HG03457 (cell line): ENCODE data around the gene MAPK14.
"Not testable (repeated sequence)": the region's sequence is repeated elsewhere in the genome, so short reads cannot be mapped to it uniquely, and the experiment has no call there.

ENCODE experiments used
- ATAC-seq: cut with Tn5 transposase; IDR thresholded peaks from one replicate; pipeline ENCODE4 v1.9.1; 2021; ENCODE audit warnings: moderate number of reproducible peaks; ENCODE audit not compliant: unreplicated experiment

MAPK14 gene

GRCh38 chr6:36120539-36120938 is 92.9 kb downstream of the MAPK14 start:
- no peak for ATAC-seq

GRCh38 chr6:36120979-36121786 is 93.6 kb downstream of the MAPK14 start:
- ATAC-seq = no peak

DNA sequence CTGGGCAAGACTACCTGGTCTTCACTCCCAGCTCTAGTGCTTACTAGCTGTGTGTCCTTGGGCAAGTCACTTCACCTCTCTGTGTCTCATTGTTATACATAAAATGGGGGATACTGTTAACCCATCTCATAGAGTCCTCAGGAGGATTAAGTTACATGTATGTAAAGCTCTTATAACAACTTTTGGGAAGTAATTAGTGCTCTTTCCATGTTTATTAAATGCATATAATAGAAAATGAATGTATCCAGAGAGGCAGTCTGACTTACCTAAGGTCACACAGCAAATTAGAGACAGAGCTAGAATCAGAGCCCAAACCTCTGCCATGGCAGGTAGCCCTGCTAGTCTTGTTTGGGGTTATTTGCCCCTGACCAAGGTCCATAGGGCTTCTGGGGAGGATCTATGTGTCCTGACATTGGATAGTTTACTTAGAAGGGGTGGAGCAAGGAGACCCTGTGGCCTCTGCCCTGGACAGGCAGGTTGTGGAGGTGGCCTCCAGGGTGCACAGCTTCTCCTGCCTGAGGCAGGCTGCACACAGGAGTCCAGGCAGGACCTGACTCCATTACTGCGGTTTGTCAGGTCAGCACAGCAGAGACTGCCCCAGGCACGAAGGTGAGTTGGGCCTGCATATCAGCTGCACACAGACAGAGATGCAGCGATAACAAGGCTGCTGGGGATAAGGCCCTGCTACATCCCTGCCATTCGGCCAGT is 94.3 kb downstream of the MAPK14 start:
- no peak for ATAC-seq

- ATAC-seq = no peak
These were observed 95.1 kb downstream of the MAPK14 start for GRCh38 chr6:36122495-36123269.

GRCh38 chr6:36123270-36124139 is 95.9 kb downstream of the MAPK14 start:
- ATAC-seq = no peak

DNA sequence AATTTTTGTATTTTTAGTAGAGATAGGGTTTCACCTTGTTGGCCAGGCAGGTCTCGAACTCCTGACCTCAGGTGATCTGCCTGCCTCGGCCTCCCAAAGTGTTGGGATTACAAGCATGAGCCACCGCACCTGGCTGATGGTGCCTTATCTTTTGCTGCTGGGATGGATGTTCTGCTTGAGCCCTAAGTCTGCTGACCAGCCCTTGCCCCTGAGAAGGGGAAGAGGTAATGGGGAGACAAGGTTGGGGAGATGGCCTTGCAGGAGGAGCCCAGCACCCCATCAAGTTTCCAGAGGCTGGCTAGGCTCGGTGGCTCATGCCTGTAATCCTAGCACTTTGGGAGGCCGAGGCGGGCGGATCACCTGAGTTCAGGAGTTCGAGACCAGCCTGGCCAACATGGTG is 96.7 kb downstream of the MAPK14 start:
- not testable (repeated sequence) for ATAC-seq

DNA sequence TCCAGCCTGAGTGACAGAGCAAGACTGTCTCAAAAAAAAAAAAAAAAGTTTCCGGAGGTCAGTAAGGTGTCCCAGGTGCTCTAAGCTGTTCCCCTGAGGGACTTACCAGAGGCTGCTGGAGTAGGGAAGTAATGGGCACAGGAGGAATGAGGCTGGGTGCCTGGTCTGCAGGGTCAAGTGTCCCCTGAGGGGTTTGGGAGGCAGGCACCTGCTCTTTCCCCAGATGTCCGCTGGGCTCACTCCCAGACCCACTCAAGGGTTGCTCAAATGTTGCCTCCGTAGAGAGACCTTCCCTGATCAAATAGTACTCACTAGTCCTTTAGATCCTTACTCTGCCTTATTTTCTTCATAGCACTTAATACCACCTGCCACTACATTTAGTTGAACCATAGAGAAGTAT is 97.3 kb downstream of the MAPK14 start:
- no peak for ATAC-seq

- no peak for ATAC-seq
These were observed 98.0 kb downstream of the MAPK14 start for GRCh38 chr6:36125575-36125974.

DNA sequence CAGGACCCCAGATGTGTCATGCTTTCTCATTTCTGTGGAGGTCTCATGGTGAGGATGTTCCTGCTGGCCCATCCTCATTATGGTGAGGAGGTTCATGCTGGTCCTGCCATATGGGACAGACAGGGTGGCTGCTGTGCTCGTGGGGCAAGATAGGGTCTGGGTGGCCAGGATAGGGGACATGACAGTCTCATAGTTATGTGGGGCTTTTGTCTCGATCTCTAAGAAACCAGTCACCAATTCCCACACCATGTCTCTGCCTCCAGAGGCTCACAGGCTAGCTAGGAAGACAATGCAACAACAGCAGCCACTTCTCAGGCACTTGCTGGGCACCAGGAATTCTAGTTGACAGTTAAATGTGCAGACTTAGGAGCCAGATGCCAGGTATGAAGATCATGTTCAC is 98.5 kb downstream of the MAPK14 start:
- ATAC-seq = no peak

DNA sequence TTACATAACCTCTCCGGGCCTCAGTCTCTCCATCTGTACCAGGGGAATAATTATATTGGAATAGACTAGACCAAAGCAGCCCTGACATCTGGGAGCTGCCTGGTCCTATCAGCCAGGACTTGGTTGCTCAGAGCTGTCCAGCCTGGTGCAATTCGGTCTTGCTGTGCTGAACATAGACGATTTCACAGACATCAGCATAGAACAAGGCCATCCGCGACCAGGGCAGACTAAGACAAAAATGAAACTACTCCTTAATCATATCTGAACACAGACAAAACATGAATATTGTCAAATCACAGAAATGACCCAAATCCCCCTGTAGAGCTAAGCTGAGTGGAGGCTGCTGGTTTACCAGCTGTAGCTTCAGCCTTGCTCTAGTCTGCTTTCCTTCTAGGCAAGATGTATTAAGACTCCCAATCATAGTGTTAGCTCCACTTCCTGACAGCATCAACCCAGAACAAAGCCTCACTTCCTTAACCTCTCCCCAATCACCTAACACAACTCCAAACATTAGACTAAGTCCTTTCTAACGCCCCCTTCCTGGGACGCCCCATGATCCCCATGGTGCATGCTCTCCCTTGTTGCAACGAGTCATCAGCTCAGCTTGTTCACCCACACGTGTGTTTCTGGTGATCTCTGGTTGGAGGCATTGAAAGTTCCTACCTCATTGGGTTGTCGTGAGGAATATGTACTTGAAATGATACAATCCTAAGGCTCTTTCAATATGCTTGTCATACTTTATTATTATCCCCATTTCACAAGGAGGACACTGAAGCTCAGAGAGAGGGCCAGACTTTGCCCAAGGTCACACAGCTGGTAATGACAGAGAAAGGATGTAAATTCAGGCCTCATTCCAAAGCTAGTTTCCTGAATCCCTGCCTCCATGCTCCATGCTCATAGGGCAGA is 99.2 kb downstream of the MAPK14 start:
- no peak for ATAC-seq

DNA sequence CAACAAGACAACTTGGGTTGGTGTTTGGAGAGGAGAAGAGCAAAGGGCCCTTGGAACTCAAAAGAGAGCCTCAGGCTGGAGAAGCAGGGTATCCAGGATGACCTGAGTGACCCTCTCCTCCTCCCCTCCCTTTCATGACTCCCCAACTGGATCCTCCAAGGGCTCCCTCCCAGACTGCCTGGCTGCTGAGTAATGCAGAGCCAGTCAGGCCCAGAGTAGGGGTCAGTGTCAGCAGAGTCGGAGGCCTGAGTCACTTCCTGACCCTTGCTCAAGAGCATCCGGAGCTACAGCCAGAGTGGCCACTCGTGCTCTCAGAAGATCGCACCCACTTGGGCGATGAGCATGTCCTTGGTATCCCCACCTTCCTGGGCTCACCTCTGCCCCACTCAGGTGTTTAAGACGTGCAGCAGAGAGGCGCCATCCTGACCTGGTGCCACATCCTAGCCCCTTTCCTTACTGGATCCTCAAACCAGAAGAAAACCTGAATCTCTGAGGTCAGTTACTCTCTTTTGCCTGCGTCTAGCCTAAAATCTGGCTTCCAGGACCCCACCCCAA is 99.9 kb downstream of the MAPK14 start:
- ATAC-seq = no peak

GRCh38 chr6:36128073-36128472 is 100.5 kb downstream of the MAPK14 start:
- no peak for ATAC-seq

GRCh38 chr6:36128793-36129192 is 101.2 kb downstream of the MAPK14 start:
- ATAC-seq = no peak

DNA sequence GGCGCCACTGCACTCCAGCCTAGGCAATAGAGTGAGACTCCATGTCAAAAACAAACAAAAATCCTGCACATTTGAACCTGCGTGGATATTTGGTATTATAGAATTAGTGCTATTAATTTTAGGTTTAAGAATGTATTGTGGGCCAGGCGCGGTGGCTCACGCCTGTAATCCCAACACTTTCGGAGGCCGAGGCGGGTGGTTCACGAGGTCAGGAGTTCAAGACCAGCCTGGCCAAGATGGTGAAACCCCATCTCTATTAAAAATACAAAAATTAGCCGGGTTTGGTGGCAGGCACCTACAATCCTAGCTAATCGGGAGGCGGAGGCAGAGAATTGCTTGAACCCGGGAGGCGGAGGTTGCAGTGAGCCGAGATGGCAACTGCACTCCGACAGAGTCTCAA is 101.7 kb downstream of the MAPK14 start:
- ATAC-seq = not testable (repeated sequence)

DNA sequence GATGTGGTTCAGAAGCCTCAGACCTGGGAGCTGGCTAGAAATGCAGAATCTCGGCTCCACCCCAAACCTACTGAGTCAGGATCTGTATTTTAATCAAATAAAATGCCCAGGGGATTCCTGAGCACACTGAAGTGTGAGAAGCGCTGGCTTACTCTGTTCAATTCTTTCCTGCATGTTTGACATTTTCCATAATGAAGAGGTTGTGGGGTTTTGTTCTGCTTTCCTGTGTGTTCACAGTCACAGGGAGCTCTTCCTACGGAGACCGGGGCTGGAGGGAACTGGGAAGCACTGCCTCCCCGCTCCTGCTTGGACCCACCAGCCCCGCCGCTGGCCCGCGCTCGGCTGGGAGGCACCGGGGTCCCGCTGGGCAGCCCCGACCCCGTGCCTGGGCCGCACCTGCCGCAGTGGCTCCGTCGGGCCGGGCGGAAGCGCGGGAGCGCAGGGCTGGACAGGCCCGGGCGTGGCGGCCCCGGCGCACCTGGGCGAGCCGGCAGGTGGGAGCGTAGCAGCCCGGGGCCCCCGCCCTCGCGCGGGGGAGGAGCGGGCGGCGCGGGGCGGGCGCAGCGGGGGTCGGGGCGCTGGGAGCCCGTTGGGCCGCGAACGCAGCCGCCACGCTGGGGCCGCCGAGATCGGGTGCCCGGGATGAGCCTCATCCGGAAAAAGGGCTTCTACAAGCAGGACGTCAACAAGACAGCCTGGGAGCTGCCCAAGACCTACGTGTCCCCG is 102.5 kb downstream of the MAPK14 start, which contains the start of gene MAPK13:
Gene MAPK13 (plus strand): TSS at position 573 of the 726 bp plus-strand sequence. CDS start 70 bp downstream, at position 643.
- ATAC-seq = no peak

GRCh38 chr6:36130667-36131510 is 103.3 kb downstream of the MAPK14 start:
- ATAC-seq = no peak

DNA sequence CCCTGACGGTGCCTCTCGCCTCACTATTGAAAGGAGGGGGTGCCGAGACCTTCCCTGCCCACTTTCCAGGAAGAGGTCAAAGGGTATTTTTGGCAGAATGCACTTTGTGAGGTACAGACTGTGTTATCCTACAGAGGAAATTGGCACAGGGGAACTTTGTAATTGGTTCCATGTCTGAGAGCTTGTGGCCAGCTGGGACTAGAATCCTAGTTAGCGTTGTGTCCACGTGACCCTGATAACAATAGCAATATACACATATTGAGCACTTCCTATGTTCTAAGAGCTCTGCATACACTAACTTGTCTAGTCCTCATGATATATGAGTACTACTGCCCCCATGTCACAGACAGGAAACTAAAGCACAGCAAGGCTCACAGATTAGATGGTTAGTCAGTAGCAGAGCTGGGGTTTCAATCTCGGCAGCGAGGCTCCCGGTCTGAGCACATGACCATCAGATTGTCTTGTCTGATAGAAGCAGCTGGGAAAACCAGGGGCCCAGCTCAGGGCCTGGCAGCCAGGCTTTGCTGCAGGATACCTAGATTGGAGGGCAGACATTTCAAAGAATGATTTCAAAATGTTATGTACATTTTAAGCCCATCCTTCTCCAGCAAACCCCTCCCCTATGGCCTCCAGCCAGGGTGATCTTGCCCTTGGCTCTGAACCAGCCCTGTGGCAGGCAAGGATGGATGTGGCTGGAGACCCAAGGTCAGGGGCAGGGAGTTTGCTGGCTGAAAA is 104.1 kb downstream of the MAPK14 start:
- ATAC-seq = peak; percentile 82
